Liver (tissue), 9 donors: ENCODE results near the gene CAMK1D. TPM values are rescaled to one million over a fixed set of nuclear protein-coding genes. Genes with fewer than 3 reads are reported as not detected.

Source experiments
- DNase-seq: peaks from one replicate; pipeline ENCODE4 v3.0.0-alpha.2; 2017; ENCODE audit warnings: low spot score
- H3K27ac ChIP-seq, 2 donors: one replicate each; pipeline ENCODE4 v1.7.0; 2013; ENCODE audit warnings: inconsistent platforms in 2 of 2, low read length in 2 of 2, control low read depth in 1 of 2, low read depth in 1 of 2, mild to moderate bottlenecking in 1 of 2
- H3K27me3 ChIP-seq, 4 donors: one replicate each; pipeline versions ENCODE4 v1.6.1 to v1.7.0; 2013; ENCODE audit warnings: low read length in 3 of 4, inconsistent platforms in 1 of 4, mild to moderate bottlenecking in 1 of 4, moderate library complexity in 1 of 4; ENCODE audit not compliant: control insufficient read depth in 4 of 4, insufficient read depth in 4 of 4
- H3K36me3 ChIP-seq, 4 donors: one replicate each; pipeline versions ENCODE4 v1.6.1 to v1.7.0; 2013; ENCODE audit warnings: low read length in 3 of 4, mild to moderate bottlenecking in 3 of 4, low read depth in 1 of 4, moderate library complexity in 1 of 4; ENCODE audit not compliant: control insufficient read depth in 4 of 4, insufficient read depth in 3 of 4
- H3K4me1 ChIP-seq, 4 donors: one replicate each; pipeline versions ENCODE4 v1.6.1 to v1.7.0; 2013; ENCODE audit warnings: low read length in 3 of 4, mild to moderate bottlenecking in 3 of 4, moderate library complexity in 1 of 4; ENCODE audit not compliant: control insufficient read depth in 4 of 4, insufficient read depth in 4 of 4
- H3K4me3 ChIP-seq, 3 donors: one replicate each; pipeline versions ENCODE4 v1.6.1 to v1.7.0; 2013; ENCODE audit warnings: low read length in 3 of 3, control low read depth in 1 of 3, low read depth in 1 of 3, mild to moderate bottlenecking in 1 of 3
- H3K9ac ChIP-seq, 2 donors: one replicate each; pipeline ENCODE4 v1.7.0; 2013; ENCODE audit warnings: low read length in 2 of 2, mild to moderate bottlenecking in 2 of 2, moderate library complexity in 2 of 2, control low read depth in 1 of 2, low read depth in 1 of 2
- H3K9me3 ChIP-seq, 4 donors: one replicate each; pipeline versions ENCODE4 v1.6.1 to v1.7.0; 2013; ENCODE audit warnings: low read length in 3 of 4; ENCODE audit not compliant: control insufficient read depth in 4 of 4
- ATF3 ChIP-seq: IDR thresholded peaks from 2 replicates; pipeline ENCODE4 v1.6.1; 2016; ENCODE audit warnings: antibody characterized with exemption
- EGR1 ChIP-seq, 2 donors: IDR thresholded peaks; 2 replicates each; pipeline ENCODE4 v1.6.1; 2016 to 2018; ENCODE audit warnings: antibody characterized with exemption in 2 of 2, low read depth in 2 of 2
- FOXA1 ChIP-seq: IDR thresholded peaks from 2 replicates; pipeline ENCODE4 v1.6.1; 2016; ENCODE audit warnings: antibody characterized with exemption
- FOXA2 ChIP-seq: IDR thresholded peaks from 2 replicates; pipeline ENCODE4 v1.6.1; 2016; ENCODE audit warnings: antibody characterized with exemption
- GABPA ChIP-seq, 2 donors: IDR thresholded peaks in 1 of 2; conservative IDR thresholded peaks in 1 of 2; 2 replicates each; pipeline ENCODE4 v1.6.1; 2016; ENCODE audit warnings: antibody characterized with exemption in 2 of 2, mild to moderate bottlenecking in 1 of 2, moderate library complexity in 1 of 2
- HNF4A ChIP-seq, 2 donors: conservative IDR thresholded peaks; 2 replicates each; pipeline ENCODE4 v1.6.1; 2016; ENCODE audit warnings: antibody characterized with exemption in 2 of 2, mild to moderate bottlenecking in 2 of 2
- HNF4G ChIP-seq: IDR thresholded peaks from 2 replicates; pipeline ENCODE4 v1.6.1; 2016; ENCODE audit warnings: antibody characterized with exemption
- JUND ChIP-seq, 2 donors: IDR thresholded peaks; 2 replicates each; pipeline ENCODE4 v1.6.1; 2016; ENCODE audit warnings: antibody characterized with exemption in 2 of 2
- MAX ChIP-seq: IDR thresholded peaks from 2 replicates; pipeline ENCODE4 v1.6.1; 2016; ENCODE audit warnings: antibody characterized with exemption
- NR2F2 ChIP-seq: IDR thresholded peaks from 2 replicates; pipeline ENCODE4 v1.6.1; 2016; ENCODE audit warnings: antibody characterized with exemption
- RAD21 ChIP-seq, 2 donors: IDR thresholded peaks; 2 replicates each; pipeline ENCODE4 v1.6.1; 2016; ENCODE audit warnings: antibody characterized with exemption in 2 of 2, mild to moderate bottlenecking in 2 of 2
- RXRA ChIP-seq, 2 donors: IDR thresholded peaks; 2 replicates each; pipeline ENCODE4 v1.6.1; 2017 to 2018; ENCODE audit warnings: antibody characterized with exemption in 2 of 2, mild to moderate bottlenecking in 1 of 2
- SP1 ChIP-seq: IDR thresholded peaks from 2 replicates; pipeline ENCODE4 v1.6.1; 2018; ENCODE audit warnings: antibody characterized with exemption, mild to moderate bottlenecking
- TAF1 ChIP-seq: conservative IDR thresholded peaks from 2 replicates; pipeline ENCODE4 v1.6.1; 2016; ENCODE audit warnings: antibody characterized with exemption, mild to moderate bottlenecking
- YY1 ChIP-seq: IDR thresholded peaks from 2 replicates; pipeline ENCODE4 v1.6.1; 2016; ENCODE audit warnings: antibody characterized with exemption, mild to moderate bottlenecking
- WGBS: extraction: QIAGEN DNeasy Blood & Tissue Kit; methylation state at CpG from one replicate; pipeline ENCODE4 v1.1.7; 2013; 5-methylcytosine and 5-hydroxymethylcytosine counted together
- polyA plus RNA-seq, 2 donors: library from polyadenylated mRNA; stranded (reverse) in 1 of 2; unstranded in 1 of 2; fragments of 200-250 nt in 1 of 2; fragments of >200 nt in 1 of 2; fragmentation: Nextera tagmentation in 1 of 2; extraction: Ambion mirVana in 1 of 2; gene quantifications; one replicate each; pipeline versions ENCODE4 v1.2.1 to v1.2.3, GENCODE V29; 2013 to 2015
- total RNA-seq, 2 donors: library from RNA; depleted of rRNA; stranded (reverse); fragments of >200 nt; gene quantifications; one replicate each; pipeline ENCODE4 v1.2.3, GENCODE V29; 2014
- TF ChIP-seq, protein P1 (sequence below): IDR thresholded peaks from 2 replicates; pipeline ENCODE4 v1.6.1; 2016; ENCODE audit warnings: antibody characterized with exemption
- TF ChIP-seq, protein P2 (sequence below): IDR thresholded peaks from 2 replicates; pipeline ENCODE4 v1.6.1; 2016; ENCODE audit warnings: antibody characterized with exemption, mild to moderate bottlenecking
- TF ChIP-seq, protein P3 (sequence below): fragments of 150-350 bp; IDR thresholded peaks from 2 replicates; pipeline ENCODE4 v1.5.1; 2017; ENCODE audit warnings: improper control_type of control experiment, low read depth, low read length; ENCODE audit not compliant: missing input control
- donor health status: healthy.
- donor health status: healthy.
- donor health status: healthy.
- donor health status: healthy.
- donor health status: healthy.

CAMK1D gene
- total and polyA plus RNA-seq, 4 donors = 2.7 to 10.1 (median 4.2) TPM

DNA sequence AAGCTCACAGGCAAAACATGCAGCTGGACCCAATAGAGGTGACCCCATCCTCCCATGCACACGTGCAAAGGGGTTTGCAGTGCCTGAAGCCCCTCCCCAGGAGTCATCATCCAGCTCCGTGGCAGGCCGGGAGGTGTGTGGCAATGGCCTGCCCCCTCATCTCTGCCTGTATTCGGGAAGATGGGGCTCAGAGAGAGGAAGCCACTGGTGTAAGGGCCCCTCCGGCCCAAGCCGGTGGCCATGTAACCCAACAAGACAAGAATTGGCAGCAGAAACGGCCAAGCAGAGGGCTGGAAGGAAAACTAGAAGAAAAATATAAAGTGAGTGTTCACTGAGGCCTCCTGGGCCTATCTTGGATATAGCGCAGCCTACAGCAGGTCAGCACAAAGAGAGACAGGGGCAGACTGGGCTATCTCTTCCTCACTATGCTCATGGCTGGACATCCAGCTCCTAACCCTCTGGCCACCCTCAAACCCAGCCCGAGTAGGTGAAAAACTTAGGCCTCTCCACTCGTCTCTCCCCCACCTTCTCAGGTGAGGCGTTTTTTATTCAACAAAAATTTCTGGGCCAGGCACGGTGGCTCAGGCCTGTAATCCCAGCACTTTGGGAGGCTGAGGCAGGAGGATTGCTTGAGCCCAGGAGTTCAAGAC is 494.1 kb downstream of the CAMK1D start (continued):
- TF ChIP-seq, protein P1, sequence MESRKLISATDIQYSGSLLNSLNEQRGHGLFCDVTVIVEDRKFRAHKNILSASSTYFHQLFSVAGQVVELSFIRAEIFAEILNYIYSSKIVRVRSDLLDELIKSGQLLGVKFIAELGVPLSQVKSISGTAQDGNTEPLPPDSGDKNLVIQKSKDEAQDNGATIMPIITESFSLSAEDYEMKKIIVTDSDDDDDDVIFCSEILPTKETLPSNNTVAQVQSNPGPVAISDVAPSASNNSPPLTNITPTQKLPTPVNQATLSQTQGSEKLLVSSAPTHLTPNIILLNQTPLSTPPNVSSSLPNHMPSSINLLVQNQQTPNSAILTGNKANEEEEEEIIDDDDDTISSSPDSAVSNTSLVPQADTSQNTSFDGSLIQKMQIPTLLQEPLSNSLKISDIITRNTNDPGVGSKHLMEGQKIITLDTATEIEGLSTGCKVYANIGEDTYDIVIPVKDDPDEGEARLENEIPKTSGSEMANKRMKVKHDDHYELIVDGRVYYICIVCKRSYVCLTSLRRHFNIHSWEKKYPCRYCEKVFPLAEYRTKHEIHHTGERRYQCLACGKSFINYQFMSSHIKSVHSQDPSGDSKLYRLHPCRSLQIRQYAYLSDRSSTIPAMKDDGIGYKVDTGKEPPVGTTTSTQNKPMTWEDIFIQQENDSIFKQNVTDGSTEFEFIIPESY = no peak
- TF ChIP-seq MAX = no peak
- no peak for TF ChIP-seq RXRA (IDR thresholded peaks at IDR 0.05)
- no peak for TF ChIP-seq SP1

GRCh38 chr10:12844811-12845483 is 495.6 kb downstream of the CAMK1D start:
- Histone ChIP-seq H3K27ac (peak overlapping the region; percentile 21 to 23), H3K27me3 (no peaks in the 10 kb centered on the region), H3K9ac (no peak overlapping the region), H3K36me3 (no peaks in the 10 kb centered on the region), H3K4me3 (no peak overlapping the region), H3K4me1 (peaks cover 3 to 12% (median 6%) of the 10 kb centered on the region in 4 donors), H3K9me3 (no peaks in the 10 kb centered on the region)
- TF ChIP-seq RXRA (IDR thresholded peaks at IDR 0.05) (peak in 1 of 2 donors; percentile 20), FOXA1 (no peak), JUND (IDR thresholded peaks at IDR 0.05) (peak; percentile 94 to 96), GABPA (IDR thresholded peaks at IDR 0.05 in 1 of 2, conservative IDR thresholded peaks at IDR 0.05 in 1 of 2) (no peak), RAD21 (IDR thresholded peaks at IDR 0.05) (peak in 1 of 2 donors; percentile 22), NR2F2 (peak; percentile 70)
- WGBS = 35% methylated on average over 11 of the region's 11 CpGs
- DNase-seq = no peak

- H3K27ac ChIP-seq = no peak overlapping the region
Observed at GRCh38 chr10:12846718-12847117, 497.4 kb downstream of the CAMK1D start.

More at GRCh38 chr10:12846718-12847117, 497.4 kb downstream of the CAMK1D start:
- no peaks in the 10 kb centered on the region for H3K36me3 ChIP-seq
- H3K4me1 ChIP-seq = peaks cover 2 to 9% (median 3%) of the 10 kb centered on the region in 4 donors
- no peaks in the 10 kb centered on the region for H3K9me3 ChIP-seq
- WGBS = 86% methylated on average over 1 of the region's 1 CpG
- no peak for TF ChIP-seq JUND (IDR thresholded peaks at IDR 0.05)
- TF ChIP-seq TAF1 = no peak
- TF ChIP-seq, protein P2, sequence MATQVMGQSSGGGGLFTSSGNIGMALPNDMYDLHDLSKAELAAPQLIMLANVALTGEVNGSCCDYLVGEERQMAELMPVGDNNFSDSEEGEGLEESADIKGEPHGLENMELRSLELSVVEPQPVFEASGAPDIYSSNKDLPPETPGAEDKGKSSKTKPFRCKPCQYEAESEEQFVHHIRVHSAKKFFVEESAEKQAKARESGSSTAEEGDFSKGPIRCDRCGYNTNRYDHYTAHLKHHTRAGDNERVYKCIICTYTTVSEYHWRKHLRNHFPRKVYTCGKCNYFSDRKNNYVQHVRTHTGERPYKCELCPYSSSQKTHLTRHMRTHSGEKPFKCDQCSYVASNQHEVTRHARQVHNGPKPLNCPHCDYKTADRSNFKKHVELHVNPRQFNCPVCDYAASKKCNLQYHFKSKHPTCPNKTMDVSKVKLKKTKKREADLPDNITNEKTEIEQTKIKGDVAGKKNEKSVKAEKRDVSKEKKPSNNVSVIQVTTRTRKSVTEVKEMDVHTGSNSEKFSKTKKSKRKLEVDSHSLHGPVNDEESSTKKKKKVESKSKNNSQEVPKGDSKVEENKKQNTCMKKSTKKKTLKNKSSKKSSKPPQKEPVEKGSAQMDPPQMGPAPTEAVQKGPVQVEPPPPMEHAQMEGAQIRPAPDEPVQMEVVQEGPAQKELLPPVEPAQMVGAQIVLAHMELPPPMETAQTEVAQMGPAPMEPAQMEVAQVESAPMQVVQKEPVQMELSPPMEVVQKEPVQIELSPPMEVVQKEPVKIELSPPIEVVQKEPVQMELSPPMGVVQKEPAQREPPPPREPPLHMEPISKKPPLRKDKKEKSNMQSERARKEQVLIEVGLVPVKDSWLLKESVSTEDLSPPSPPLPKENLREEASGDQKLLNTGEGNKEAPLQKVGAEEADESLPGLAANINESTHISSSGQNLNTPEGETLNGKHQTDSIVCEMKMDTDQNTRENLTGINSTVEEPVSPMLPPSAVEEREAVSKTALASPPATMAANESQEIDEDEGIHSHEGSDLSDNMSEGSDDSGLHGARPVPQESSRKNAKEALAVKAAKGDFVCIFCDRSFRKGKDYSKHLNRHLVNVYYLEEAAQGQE = no peak
- TF ChIP-seq, protein P3, sequence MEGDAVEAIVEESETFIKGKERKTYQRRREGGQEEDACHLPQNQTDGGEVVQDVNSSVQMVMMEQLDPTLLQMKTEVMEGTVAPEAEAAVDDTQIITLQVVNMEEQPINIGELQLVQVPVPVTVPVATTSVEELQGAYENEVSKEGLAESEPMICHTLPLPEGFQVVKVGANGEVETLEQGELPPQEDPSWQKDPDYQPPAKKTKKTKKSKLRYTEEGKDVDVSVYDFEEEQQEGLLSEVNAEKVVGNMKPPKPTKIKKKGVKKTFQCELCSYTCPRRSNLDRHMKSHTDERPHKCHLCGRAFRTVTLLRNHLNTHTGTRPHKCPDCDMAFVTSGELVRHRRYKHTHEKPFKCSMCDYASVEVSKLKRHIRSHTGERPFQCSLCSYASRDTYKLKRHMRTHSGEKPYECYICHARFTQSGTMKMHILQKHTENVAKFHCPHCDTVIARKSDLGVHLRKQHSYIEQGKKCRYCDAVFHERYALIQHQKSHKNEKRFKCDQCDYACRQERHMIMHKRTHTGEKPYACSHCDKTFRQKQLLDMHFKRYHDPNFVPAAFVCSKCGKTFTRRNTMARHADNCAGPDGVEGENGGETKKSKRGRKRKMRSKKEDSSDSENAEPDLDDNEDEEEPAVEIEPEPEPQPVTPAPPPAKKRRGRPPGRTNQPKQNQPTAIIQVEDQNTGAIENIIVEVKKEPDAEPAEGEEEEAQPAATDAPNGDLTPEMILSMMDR = no peak
- no peak for TF ChIP-seq RAD21 (IDR thresholded peaks at IDR 0.05)
- TF ChIP-seq, protein P1 = no peak
- TF ChIP-seq GABPA (IDR thresholded peaks at IDR 0.05 in 1 of 2, conservative IDR thresholded peaks at IDR 0.05 in 1 of 2) = no peak
- no peak for TF ChIP-seq YY1
- no peak for TF ChIP-seq NR2F2
- TF ChIP-seq SP1 = no peak
- TF ChIP-seq FOXA2 = no peak
- no peak for TF ChIP-seq FOXA1
- TF ChIP-seq HNF4A (conservative IDR thresholded peaks at IDR 0.05) = no peak
- no peak for TF ChIP-seq HNF4G
- no peak for TF ChIP-seq EGR1 (IDR thresholded peaks at IDR 0.05; ENCODE audit: low read depth in 2 of 2)
- no peak for TF ChIP-seq MAX
- no peak for TF ChIP-seq ATF3
- no peak for TF ChIP-seq RXRA (IDR thresholded peaks at IDR 0.05)
- H3K27me3 ChIP-seq = no peaks in the 10 kb centered on the region
- no peak for DNase-seq
- H3K9ac ChIP-seq = no peak overlapping the region
- no peak overlapping the region for H3K4me3 ChIP-seq
